Activated CD8-positive, alpha-beta memory T cell treated with anti-CD3 and anti-CD28 coated beads for 4 hours (primary cell): Measurements from ENCODE around the gene CCNQ.

ENCODE experiments used
- DNase-seq, 2 donors: peaks; one replicate each; pipeline ENCODE4 v3.0.0-alpha.2; 2020; ENCODE audit warnings: low read depth in 2 of 2

The CCNQ gene

DNA sequence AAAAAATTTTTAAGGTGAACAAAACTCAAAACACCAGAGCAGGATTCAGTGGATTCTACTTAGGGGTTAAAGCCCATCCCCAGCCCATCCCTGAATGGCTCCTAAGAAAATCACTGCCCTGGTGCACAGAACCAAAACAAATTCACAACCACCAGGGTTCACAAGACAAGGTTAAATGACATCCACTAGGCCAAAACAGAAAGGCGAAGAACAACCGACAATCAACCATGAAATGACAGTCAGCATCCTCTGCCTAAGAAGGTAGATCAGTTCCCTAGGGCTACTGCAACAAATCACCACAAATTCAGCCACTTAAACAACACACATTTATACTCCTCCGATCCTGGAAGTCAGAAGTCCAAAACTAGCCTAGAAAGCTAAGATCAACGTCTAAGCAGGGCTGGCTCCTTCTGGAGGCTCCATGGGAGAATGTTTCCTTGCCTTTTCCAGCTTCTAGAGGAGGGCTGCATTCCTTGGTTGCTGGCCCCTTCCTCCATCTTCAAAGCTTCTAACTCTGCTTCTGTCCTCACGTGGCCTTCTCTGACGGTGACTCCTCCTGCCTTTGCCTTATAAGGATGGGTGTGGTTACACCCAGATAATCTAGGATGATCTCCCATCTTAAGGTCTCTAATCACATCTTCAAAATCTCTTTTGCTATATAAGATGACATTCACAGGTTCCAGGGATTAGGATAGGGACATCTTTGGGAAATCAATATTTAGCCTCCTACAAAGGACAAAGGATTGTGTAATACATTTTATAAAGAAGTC lies 1.8 kb downstream of the CCNQ start:
- DNase-seq = no peak

DNA sequence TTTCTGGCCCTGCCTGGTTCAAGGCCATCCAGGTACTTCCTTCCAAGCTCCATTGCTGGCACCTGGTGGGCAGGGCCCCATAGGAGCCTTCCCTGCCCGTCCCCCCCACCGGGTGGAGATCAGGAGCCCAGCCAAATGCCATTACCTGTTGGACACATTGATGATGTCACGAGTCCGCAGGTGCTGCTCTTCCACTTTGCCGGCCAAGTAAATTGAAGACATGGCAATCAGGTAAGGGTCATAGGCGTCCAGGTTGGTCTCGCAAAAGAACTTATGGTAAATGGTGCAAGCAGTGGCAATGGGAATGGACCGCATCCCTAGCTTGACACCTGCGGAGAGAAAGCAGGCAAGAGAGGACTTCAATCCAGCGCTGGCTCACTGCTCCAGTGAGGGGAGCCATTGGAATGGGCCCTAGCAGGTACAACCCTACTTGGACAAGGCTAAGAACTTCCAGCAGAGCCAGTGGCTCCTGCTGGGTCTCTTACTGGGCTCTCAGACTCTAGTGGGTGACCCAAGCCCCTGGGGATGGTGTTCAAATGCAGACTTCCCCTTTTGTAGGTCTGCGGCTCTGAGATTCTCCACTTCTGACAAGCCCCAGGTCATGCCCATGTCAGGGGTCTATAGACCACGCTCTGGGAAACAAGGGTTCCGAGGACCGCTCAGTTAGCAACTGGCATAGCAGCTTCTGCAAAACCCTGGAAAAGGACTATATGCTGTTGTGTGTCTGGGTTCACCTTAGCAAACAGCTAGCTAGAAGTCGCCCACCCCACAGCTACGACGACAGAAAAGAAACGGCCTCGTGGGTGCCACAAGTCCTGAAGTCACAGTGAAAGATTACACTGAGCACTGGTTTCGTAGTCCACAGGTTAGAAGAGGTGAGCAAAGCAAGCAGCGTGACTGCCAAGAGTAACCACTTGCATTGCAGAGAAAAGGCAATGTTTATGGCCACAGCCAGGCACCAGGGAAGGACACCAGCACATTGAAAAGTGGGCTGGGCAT lies 2.8 kb downstream of the CCNQ start:
- DNase-seq = no peak

DNA sequence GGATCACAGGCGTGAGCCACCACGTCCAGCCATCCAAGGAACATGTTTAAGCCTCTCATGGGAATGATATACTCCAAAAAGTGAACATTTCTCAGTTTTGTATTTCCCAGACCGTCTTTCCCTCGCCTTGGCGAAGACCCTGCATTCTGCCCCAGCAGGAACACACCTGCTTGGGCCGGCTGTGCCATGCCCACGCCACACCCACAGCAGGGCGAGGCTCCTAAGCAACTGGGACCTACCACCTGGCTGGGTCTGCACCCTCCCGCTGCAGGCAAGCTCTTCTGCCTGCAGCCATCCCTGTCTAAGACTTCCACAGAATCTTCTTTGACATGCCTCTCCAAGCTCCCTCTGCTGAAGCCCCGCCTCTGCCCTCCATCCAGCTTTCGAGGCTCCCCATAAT lies 3.6 kb downstream of the CCNQ start:
- DNase-seq = no peak

DNA sequence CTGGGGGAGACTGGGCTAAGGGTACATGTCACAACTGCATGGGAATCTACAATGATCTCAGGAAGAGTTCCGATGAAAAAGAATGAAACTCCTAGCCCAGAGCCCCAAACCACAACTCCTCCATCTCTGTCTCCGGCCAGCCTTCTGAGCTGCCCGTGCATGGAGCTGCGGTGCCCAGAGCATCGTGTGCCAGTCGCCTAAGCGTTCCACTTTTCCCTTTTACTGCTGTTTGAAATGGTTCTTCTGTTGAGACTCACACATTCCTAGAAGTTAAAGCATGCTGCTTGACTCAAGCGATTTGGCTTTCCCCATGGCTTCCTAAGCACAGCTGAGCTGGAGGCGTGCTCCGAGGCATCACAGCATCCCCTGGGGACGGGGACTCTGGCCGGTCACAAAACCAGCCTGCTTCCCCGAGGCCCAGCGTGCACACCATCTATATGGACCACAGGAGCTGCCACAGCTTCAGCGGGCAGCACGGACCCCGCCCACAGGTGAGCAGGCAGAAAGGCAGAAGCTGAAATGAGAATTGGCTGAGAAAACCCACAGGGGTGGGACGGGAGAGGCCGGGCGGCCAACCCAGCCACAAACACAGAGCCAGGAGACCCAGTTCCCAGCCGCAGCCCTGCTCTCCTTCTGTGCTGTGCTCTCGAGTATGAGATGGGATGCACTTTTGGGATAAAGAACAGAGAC lies 5.0 kb downstream of the CCNQ start:
- no peak for DNase-seq

DNA sequence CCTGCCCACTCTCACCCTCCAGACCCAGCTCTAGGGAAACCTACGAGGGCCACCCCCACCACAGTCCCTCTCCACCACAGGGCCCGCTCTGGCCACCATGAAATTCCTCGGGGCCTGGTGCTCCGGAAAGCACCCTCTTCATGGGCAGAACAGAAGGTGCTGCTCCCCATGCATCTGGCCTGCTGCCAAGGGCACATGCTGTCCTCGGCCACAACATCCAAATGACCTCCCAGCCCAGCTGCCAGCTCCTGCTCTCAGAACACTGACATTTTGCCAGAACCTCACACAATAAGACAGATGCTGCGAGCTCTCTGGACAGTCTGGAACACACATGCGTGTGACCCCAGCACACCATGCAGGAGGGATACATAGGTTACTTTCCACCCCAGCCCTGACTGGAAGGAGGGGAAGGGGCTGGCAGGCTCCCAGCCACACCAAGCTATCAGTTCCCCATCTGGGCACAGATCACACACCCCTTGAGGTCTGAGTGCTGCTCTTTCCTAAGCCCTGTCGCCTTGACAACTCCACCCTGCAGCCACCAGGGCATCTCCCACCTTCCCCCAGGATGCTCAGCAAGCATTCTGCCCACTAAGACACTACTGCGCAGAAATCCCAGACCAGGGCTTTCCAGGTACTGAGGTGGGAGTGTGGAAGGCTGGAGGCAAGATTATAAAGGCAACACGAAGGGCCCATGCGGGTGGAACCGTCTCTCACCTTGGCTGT lies 5.8 kb downstream of the CCNQ start:
- DNase-seq = no peak

DNA sequence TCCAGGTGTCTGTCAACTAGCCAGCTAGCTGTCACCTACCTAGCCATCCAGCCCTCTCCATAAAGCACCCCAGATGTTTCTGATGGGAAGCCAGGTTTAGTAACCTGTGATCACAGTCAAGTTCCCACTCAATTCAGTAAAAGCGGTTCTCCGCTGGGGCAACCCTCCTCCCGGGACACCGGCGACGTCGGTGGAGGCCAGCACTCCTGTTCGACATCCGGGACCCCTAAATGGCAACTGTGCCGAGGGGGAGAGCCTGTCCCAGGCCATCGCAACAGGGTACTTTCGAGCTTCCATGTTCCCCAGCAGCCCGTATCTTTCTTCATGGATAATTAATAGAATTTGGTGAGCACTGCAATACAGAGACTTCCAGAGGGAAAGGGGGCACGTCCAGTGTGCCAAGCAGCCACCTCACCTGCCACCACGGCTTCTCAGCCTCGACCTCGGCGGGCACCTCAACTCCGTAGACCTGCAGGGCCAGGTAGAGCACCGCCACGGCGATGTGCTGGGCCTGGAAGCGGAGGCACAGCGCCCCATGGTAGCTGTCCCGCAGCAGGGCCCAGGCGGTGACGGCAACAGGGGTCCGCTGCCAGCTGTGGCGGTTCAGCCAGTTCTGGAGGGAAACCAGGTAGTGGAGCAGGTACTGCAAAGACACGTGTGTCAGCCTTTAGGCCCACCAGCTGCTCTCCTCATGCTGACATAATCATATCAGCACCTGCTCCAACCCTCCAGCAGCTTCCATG lies 6.7 kb downstream of the CCNQ start:
- DNase-seq = no peak

DNA sequence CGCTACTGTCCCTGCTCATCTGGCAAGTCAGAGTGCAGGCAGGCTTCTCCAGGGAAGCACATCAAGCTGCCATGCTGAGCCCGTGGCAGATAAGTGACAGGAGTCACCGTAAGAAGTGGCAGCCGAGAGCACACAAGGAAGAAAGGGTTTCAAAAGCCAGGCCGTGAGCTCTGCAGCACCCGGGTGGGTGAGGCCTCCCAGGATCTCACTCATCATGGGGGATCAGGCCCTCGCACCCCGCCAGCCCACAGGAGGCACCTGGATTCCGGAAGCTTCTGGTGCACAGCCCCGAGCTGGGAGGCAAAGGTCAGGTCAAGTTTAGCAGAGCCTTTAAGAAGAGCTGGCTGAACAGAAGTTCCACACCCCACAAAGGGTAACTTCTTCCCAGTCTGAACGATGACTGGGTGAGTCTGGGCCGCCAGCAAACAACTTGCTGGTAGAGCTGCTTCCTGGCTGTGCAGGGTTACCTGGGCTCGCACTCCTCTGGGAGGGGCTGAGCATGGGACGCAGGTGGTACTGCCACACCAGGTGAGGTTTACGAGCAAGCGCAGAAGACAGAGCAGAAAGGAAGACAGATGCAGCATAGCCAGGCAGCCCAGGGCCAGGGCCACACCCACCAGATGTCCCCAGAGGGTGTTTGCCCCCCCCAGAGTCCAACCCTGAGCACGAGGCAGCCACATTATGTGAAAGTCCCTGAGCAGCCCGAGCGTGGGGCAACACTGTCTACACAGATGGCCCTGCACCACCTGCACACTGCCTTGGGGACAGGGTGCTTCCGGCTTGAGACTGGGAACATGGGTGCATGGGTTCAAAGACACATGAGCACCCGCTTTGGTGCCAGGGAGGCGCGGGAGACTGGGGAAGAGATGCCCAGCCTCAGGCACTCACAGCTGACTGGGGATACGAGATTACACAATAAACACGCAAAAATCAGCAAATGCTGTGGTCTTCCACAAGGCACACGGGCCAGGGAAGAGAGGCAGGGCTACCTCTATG lies 7.7 kb downstream of the CCNQ start:
- DNase-seq = no peak

DNA sequence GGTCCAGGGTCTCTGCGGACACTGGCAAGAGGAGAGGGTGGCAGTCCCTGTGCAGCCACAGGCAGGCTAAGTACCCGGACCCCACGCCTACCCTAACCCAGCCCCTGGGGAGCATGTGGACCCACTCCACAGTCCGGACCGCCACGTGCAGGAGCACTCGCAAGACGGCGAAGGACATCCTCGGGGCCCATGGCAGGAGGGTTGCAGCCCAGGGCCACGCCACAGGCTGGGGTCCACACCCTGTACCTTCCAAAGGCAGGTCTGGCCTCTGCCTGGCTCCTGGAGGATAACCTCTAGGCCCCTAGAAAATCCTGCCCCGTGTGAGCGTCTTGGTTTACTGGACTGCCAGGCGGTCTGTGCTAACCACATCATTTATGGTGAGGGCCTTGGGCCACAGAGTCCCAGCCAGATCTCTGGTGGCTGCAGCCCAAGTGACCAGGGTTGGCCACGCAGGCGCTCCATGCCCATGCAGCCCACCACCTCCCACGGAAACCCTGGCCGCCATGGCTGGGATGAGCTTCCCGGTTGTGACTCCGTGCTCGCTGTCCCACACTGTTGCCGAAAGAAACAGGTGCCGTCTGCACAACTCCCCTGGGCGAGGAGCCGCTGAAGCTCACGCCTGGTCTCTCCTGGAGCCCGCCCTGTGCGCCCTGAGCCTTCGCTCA lies 10.0 kb downstream of the CCNQ start:
- no peak for DNase-seq

DNA sequence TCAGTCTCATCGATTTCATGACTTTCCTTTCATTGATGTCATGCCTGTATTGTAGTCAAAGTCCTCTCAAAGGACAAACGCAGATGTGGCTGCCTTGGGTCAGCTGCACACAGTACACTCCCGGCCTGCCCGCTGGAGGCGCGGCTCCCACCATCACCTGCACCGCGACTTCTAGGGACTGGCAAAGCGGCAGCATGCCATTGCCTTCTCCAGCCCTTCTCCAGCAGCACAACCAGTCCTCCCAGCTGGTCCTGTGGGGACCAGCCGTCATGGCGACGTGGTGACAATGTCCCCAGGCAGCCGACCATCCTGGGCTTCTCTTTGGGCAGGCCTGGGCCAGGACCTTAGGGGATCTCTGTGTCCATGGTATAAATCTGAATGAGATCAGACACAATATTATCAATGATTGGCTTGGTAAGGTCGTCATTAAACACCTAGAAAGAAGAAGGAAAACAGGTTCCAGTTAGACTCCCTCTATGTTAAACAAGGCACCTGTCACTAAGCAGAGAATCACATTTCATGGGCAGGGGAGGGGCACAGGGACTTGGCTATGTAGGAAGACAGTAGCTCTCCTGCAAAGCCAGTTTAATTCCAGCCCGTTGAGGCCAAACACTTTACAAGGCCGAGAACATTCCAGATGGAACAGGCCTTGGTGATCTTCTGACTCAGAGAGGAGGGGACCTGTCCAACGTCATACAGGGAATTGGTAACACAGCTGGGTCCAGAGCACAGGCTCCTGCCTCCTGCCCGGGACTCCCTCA lies 10.7 kb downstream of the CCNQ start:
- no peak for DNase-seq

DNA sequence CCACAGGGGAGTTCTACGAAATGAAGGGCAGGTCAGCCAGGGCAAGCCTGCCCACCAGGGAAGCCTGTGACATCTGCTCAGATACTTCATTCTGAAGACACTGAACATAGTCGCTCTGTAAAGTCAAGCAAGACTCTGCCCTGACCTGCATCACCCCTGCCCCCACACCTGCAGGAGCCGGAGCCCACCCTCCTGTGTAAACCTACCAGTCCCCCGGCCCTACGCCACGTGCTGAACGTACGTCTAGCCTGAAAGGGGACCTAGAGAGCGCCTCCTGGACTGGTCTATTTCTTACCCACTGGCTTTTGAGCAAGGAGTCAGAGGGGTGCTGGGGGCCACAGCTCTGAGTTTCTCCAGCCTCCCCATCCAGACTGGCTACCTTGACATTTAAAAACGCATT lies 11.6 kb downstream of the CCNQ start:
- DNase-seq = no peak

DNA sequence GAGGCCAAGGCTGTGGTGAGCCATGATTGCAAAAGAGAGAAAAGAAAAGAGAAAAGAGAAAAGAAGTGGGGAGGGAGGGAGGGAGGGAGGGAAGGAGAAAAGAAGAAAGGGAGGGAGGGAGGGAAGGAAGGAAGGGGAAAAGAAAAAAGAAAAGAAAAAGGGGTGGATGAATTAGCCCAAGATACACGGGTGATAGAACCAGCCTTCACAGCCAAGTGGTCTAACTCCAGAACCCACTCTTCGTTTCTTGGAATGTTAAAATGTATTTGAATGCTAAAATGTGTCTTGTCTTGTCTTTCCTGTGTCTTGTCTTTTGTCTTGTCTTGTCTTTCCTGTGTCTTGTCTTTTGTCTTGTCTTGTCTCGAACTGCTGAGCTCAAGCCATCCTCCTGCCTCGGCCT lies 13.1 kb downstream of the CCNQ start:
- DNase-seq = no peak

DNA sequence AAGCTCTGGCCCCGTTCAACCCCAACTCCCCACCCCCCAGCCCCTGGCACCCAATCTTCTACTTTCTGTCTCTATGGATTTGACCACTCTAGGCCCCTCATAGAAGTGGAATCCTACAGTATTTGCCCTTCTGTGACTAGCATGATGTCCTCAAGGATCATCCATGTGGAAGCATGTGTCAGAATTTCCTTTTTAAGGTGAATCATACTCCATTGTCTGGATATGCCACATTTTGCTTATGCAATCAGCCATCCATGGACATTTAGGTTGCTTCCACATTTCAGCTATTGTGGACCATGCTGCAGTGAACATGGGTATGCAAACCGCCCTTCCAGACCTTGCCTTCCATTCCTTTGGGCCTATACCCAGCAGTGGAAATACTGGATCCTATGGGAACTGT lies 15.5 kb downstream of the CCNQ start:
- DNase-seq = no peak

DNA sequence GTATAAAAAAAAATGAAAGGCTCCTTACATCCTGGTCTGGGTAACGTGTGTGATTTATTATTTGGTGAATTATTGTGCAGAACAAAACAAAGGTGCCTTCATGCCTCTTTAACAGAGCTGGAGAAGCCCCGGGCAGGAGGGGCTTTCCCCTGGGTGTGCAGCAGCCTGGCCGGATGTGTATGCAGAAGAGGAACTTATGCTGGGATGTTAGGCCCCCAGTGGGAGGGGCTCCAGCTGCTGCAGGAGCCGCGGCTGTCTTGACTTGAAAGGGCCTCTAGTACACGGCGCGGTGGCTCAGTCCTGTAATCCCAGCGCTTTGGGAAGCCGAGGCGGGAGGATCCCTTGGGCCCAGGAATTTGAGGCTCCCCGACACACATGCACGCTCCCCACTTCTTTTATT lies 16.0 kb downstream of the CCNQ start:
- peak; percentile 24 to 35 for DNase-seq

DNA sequence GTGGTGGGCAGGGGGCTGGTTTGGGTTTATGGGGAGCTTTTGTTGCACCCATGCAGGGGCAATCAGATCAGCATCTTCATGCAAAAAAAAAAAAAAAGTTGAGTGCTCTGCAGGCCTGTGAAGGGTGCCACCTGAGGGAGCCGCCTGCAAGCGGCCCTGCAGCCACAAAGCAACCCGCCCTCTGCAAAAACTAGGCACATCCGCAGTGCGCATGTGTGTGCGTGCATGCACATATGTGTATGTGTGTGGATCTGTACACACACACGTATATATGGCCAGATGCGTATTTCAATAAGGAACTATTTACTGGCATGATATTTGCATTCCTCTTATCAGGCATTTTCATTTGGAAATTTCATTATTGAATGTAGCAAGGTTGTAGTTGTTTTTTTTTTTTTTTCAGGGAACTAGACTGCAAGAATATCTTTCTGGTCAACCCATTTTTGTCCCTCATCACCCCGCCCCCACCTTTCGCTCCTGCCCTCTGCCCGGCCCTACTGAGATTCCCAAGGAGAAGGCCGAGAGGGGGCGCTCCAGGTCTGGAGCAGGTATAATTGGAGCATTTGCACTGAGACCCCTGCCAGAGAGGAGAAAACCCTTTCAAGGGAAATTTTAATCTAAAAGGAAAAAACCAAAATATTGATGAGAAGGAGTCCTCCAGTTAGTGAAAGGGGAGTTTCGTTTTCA lies 18.1 kb downstream of the CCNQ start:
- no peak for DNase-seq

DNA sequence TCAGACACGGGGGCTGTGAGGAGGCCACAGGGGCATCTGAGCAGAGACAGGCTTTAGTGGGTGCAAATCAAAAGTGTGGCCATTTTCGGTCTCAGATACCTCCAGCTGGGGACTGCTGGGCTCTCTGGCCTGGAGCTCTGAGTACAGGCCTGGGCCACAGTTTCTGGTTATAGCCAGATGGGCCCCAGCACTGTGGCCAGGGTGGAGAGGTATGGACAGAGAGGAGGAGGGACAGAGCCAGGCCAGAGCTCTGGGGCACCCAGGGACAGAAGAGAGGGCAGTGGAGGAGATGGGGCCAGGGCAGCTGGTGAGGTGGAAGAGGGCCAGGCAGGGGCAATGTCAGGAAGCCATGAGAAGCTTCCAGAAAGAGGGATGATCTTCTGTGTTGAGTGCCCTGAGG lies 20.1 kb downstream of the CCNQ start:
- no peak for DNase-seq

DNA sequence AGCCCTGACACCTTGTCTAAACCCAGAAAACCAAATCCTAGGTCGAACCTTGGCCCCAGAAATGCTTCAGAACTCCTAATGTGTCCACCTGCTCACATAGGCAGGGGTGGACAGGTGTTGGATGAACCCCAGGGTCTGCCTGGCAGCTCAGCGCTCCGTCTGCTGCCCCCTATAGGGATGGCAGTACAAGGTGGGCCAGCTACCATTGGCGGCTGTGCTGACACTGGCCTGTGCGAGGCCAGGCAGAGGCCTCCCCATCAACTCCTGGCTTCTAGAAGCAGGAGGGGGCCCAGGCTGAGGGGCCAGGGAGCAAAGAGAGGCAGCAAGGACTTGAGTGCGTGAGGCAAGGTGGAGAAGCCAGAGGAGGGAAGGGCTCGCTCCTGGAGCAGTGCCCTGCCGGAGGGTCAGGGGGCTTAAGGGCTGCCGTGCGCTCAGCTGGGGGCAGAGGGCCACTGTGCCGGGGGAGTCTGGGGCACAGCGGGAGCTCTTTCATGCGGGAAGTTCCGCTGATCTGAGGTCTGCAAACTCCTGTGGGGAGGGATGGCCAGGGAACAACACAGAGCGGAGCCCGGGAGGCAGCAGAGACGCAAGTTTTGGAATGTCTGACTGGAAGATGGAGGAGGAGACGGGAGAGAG lies 20.6 kb downstream of the CCNQ start:
- DNase-seq = no peak

DNA sequence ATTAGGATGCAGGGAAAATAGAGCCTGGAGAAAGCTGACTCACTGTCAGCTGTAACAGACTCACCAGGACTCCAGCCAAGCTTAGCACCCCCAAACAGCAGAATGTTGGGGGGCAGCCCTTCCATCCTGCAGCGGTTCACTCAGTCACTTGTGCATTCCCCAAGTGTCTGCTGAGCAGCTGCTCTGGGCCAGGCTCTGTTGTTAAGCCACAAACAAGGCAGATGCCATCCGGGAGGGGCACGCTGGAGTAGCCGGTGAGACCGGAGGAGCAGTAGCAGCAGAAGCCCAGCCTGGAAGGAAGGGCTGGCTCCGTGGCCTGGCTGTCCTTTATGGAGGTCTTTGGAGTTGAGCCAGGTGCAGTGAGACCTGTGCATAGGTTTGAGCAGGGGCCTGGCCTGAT lies 22.0 kb downstream of the CCNQ start:
- no peak for DNase-seq
